ENCODE data around the gene COX19. TPM values are rescaled to one million over a fixed set of nuclear protein-coding genes. Genes with fewer than 3 reads are reported as not detected.

Gene COX19
- total RNA-seq, 1 experiment from 2014 or later, result 17.2 TPM

DNA sequence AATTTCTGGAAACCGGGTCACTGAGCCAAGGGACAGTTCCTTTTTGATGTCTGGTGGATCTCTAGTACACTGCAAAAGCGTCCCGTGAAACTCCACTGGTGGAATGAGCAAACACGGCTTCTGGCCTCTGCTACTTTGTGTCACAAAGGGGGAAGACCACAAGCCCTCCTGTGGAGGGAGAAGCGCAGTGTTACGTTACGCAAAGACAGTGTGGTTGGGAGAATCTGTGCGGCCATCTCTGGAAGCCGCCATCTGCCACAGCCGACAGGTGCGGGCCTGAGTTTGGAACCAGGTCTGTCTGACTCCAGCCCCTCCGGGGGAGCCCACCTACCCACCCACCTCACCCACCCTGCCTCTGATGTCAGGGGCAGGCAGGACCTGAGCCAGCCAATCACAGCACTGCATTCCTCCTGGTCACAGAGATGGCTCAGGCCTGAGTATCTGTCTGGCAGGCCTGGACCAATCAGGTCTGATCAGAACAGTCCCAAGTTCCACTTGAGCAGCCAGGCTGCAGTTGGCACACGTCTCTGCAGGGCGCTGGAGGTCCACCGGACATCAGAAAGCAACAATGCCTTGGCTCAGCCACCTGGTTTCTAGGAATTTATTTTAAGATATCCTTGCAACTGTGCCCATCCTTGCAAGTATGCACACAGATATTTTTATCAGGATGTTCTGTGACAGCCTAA is 4.7 kb upstream of the COX19 start:
- no peak for DNase-seq (ENCODE audit: extremely low read depth, low read depth)

GRCh38 chr7:979151-979550 is 3.8 kb upstream of the COX19 start:
- DNase-seq (ENCODE audit: extremely low read depth, low read depth), result no peak

DNA sequence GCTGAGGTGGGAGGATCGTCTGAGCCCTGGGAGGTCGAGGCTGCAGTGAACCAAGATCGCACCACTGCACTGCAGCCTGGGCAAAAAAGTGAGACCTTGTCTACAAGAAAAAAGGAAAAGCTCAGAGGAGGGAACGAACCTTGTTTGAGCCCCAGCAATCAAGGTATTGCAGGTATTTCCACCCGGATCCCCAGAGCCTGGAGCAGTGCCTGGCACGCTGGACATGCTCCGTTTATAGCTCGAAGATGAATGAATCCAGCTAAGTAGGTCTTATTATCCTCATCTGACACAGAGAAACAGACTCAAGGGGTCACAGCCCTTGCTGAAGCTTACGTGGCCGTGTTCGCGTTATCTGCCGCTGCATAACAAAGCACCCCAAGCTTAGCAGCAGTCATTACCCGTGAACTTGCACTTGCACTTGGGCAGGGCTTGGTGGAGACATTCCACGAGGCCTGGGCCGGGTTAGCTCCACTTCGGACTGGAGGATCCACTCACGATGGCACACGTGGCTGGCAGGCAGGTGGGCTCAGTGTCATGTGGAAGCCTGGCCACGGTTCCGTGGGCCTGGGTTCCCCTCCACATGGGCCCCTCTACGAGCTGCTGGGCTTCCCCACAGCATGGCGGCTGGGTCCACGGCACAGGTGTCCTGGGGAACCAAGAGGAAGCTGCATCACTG is 3.2 kb upstream of the COX19 start:
- DNase-seq (ENCODE audit: extremely low read depth, low read depth), result no peak

GRCh38 chr7:978049-978346 is 2.6 kb upstream of the COX19 start:
- no peak for DNase-seq (ENCODE audit: extremely low read depth, low read depth)

DNA sequence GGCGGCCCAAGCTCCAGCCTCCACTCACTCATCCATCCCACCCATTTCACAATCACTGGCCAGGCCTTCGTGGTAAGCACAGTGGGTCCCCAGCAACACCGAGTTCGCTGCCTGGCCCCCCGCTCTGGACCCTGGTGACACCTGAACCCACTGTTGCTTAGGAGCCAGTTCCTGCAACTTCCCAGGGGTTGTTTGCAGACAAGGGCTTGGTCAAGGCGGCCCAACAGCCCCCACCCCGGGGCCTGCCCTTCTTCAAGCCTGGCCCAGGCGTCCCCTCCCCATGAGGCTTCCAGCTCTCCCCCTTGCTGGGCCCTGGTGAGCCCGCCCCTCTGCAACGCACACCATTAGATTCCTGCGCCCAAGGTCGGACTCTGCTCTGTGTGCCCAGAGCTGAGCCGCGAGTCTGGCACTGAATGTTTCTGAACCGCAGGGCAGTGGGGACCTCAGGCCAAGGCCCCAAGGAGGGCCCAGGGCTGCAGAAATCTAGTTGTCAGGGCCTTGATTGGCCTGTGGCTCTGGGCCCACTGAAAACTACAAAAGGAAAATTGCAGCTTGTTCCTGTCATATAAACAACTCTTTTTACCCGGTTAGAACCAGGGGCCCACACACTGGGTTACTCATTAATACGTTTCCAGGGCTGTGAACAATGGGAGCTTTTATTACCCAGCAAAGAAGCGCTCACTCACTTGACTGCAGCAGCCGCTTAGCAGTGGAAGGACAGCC is 2.1 kb upstream of the COX19 start:
- DNase-seq (ENCODE audit: extremely low read depth, low read depth), result no peak

DNA sequence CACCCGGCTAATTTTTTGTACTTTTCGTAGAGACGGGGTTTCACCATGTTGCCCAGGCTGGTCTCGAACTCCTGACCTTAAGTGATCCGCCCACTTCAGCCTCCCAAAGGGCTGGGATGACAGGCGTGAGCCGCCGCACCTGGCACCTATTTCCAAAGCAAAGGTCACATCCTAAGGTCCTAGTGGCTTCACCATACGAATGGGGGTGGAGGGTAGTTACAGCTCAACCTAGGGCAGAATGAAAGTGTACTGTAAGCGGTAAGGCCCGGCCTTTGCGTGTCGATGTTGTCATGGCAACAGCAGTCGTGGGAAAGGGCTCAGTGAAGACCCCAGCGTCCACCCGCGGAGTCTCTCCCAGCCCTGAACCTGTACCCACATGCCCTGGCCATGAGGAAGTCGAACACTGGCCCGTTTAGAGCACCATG is 1.6 kb upstream of the COX19 start:
- DNase-seq (ENCODE audit: extremely low read depth, low read depth), result no peak

GRCh38 chr7:975702-976473 is 539 bp upstream of the COX19 start:
- no peak for DNase-seq (ENCODE audit: extremely low read depth, low read depth)

DNA sequence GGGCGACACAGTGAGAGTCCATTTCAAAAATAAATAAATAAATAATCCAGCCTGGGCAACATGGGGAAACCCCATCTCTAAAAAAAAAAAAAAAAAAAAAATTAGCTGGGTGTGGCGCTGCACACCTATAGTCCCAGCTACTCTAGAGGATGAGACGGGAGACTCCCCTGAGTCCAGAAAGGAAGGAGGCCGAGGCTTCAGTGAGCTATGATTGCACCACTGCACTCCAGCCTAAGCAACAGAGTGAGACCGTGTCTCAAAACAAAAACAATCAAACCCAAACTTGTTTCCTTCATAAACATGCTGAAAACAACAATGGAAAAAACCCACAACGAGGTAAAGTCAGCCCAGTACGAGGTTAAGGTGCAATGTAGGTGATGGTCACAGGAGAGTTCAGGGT is 1.2 kb downstream of the COX19 start:
- DNase-seq (ENCODE audit: extremely low read depth, low read depth), result no peak

- DNase-seq (ENCODE audit: extremely low read depth, low read depth), result no peak
These were observed 2.0 kb downstream of the COX19 start for GRCh38 chr7:973312-973711.

DNA sequence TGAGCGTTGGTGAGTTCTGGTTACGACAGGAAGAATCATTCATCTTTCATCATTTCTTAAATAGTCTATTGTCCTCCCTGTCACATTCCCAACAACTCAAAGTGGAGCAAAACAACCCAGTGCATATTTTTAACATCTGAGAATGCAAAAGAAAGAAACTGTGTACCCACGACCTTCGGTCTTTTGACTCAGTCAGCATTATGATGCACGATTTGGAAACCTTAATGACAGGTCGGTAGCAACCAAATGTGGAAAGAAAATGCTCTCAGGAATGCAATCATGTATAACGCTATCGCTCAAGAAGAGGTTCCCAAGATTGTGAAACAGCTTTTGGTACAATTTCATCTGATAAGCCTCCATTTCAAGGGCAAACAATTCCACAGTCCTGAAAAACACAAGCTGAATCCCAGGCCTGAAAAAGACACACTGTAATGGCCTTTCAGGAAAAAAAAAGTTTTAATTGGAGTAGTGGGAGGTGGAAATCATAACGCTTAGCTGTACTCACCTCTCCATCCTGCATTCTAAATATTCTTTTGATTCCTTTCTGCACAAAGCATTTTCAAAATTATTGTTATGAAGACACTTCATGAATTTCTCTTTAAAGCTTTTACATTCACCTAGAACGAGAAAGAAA is 2.6 kb downstream of the COX19 start:
- no peak for DNase-seq (ENCODE audit: extremely low read depth, low read depth)

DNA sequence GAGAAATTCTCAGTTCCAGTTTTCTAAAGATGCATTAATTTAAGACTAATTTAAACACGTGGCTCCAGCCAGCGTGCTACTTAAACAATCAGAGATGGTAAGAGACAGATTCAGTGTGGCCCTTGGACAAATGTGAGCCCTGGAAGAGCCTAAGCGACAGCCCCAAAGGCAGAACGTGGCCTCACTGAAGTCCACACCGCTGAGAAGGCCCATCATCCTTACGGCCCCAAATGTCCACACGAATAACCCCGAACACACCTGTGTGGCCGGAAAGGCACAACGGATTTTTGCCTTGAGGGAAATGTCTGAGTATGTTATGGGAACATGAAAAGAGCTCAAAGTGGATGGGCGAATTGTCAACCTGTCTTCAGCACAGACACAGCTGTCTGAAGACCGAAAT is 3.2 kb downstream of the COX19 start:
- no peak for DNase-seq (ENCODE audit: extremely low read depth, low read depth)

DNA sequence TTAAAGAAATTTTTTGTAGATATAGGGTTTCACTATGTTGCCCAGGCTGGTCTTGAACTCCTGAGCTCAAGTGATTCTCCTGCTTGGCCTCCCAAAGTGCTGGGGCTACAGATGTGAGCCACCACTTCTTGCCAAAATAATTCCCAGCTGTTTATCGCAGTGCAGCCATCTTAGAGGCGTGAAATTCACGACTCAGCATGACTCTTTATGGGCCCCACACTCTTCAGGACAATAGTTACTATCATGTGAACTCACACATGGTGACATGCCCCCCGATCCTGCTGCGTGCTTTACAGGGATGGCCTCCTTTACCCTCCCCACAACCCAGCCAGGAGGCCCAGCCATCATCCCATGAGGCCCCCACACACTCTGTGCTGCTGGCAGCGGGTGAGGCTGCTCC is 4.6 kb downstream of the COX19 start:
- no peak for DNase-seq (ENCODE audit: extremely low read depth, low read depth)

- DNase-seq (ENCODE audit: extremely low read depth, low read depth), result no peak
These were observed 5.9 kb downstream of the COX19 start for GRCh38 chr7:969403-969802.

GRCh38 chr7:968205-969105 is 6.9 kb downstream of the COX19 start:
- DNase-seq (ENCODE audit: extremely low read depth, low read depth), result no peak

GRCh38 chr7:967361-968082 is 7.8 kb downstream of the COX19 start:
- DNase-seq (ENCODE audit: extremely low read depth, low read depth), result no peak

GRCh38 chr7:966291-967069 is 8.9 kb downstream of the COX19 start:
- no peak for DNase-seq (ENCODE audit: extremely low read depth, low read depth)

GRCh38 chr7:964401-965231 is 10.7 kb downstream of the COX19 start:
- no peak for DNase-seq (ENCODE audit: extremely low read depth, low read depth)
